GM11168 (cell line): ENCODE results near the gene CAMTA1.
"Not testable (repeated sequence)": the region's sequence is repeated elsewhere in the genome, so short reads cannot be mapped to it uniquely, and the experiment has no call there.

Source experiments
- in situ Hi-C: fragments of 300-500 bp; cut with MboI; formaldehyde crosslinking; loops from one replicate; pipeline ENCODE4 v1.12.0; 2022; ENCODE audit warnings: low sequenced_read_pairs; ENCODE audit not compliant: unreplicated experiment

CAMTA1 gene

DNA sequence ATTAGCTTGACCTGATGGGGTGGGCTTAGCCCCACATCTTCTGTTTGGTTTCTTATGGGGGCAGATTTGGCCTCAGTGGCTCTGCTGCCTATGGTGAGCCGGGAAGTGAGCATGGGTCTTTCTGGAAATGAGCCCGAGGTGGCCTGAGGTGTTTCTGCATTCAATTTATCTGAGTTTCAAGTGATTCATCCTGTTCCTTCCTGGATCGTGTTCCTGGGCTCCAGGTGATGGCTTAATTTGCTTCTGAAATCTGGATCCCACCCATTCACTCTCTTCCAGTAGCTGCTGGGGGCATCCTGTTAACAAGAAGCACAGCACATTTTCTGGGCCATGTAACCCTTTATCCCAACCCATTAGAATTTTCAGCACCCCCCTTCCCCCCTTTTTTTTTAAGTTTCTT lies 324.6 kb downstream of the CAMTA1 start:
- in situ Hi-C loops = no loop called here

DNA sequence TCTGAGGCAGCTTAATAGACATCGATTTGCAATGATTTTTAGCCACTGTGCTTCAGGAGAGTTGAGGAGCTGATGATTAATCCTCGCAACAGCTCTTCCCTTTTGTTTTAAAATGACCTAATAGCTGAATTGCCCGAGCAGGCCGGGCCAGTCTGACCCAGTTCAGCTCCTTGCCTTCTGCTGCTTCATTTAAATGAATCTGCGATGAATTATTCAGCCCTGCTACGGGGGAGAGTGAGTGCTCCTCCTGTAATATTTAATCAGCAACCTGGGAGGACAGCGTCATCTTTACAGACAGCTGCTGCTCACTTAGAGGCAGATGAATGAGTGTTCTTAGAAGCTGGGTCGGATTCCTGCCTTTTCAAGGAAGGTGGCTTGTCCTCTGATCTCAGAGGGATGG lies 325.1 kb downstream of the CAMTA1 start:
- in situ Hi-C loops = no loop called here

DNA sequence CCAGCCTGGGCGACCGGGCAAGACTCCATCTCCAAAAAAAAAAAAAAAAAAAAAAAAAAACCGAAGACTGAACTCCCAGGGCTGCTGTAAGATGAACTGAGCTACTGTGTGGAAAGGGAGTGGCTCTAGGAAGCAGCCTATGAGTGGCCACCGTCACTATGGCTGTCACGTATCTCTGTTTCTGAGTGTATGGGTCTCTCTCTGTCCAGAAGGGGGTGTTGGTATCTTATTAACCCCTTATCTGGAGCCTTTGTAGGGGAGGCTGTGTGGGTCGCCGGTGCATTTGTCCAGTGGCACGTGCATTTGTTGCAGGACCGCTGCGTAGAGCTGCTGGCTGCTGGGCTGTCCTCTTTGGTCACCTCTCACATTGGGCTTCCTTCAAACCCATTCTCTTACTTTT lies 326.6 kb downstream of the CAMTA1 start:
- in situ Hi-C loops = no loop called here

DNA sequence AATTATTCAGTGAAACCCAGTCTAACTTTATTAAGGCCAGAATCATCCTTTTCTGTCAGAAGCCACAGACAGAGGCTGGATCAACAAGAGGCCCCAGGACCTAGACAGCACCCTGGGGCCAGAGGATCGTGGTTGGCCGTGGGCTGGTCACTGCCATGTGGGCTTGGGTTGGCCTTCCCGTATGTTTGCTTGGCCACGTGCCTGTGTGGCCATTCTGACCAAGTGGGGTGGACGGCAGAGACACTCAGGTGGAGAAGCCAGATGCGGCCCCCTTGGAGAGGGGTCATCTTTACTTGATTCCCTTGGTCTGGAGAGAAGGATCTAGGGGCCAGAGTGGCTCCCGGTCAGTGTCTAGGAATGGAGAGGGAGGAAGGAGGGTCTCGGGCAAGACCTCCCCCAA lies 327.9 kb downstream of the CAMTA1 start:
- in situ Hi-C loops = no loop called here

DNA sequence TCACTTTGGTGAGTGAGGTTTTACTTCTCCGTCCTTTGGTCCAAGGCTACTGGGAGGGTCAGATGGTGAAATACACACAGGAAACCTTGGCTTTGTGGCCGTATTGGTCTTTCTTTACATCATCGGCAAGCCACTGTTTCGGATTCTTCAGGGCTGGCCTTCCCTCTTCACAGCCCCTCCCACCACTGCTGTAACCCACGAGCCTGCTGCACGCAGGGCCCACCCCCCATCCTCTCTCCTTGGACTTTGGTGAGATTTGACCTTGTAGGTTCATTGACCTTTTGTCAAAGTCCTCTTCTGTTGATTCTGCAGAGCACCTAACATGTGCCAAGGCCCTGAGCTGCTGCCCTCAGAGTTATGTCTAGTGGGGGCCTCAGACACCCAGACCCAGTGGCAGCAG lies 328.6 kb downstream of the CAMTA1 start:
- in situ Hi-C loops = no loop called here

DNA sequence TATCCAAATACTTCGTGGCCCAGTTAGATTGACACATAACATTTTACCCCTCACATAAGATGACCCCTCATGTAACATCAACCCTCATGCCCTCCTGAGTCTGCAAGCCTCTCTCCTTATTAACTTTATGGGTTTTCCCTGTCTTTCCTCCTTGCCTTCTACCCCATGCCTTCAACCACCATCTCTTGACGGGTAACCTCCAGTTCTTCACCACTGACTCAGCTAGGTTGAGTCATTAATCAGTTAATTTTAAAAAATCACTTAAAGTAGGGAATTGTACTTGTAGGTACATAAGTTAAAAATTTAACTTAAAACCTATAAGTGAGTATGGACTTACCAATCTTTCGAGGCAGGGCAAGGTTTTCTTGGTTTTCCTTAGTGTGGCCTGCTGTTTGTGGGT lies 330.7 kb downstream of the CAMTA1 start:
- in situ Hi-C loops = no loop called here

DNA sequence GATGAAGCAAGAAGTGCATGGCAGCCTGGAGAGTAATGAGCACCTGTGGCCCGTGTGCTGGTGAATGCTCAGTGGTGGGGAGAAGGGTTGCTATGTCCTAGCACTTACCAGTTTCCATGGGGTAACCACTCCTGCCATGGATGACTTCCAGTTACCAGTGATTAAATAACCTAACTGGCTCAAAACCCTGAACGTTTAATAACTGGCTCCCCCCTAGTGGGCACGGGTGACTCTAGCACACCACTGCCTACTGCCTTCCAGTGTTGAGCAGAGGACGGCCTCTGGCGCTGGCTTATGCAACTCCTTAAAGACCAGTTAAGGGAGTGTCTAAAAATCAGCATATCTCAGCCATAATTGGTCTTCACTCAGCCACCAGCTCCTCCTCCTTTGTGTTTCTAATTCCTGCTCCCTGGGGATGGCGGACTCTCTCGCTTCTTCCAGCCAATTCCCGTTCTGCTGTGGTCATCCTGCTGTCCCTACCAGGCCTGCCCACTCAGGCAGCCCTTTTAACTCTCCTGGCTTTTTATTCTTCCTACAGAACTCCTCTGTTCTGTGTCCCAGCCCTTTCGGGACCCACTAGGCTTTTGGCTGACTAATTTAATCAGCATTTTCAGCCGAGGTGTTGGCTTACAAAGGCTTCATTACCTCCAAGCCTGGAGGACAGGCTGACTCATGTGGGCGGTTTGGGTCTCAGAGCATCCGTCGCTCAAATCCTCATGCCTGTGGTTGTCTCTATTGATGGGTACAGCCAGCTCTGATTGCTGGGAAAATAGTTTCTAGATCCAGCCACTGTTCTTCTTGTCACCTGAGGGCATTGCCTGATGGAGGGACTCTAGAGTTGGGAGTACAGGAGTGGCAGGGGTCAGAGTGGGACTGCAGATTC lies 332.4 kb downstream of the CAMTA1 start:
- in situ Hi-C loops = no loop called here

DNA sequence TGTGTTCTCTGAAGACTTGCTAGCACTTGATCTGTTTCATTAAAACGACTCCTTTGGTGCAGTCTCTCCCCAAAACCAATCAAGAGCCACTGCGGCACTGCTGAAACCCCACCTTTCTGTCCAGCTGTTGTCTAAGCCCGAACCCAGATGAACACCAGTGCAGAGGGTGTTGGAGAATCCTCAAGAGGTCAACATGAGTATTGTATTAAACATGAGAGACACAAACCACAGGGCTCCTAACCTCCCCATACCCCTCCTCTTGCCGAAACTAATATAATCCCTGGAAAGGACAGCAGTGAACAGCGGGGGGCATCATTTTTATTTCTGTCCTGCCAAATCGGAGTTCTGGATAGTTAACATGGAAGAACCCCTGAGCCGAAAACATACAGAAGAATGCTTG lies 333.9 kb downstream of the CAMTA1 start:
- in situ Hi-C loops = no loop called here

DNA sequence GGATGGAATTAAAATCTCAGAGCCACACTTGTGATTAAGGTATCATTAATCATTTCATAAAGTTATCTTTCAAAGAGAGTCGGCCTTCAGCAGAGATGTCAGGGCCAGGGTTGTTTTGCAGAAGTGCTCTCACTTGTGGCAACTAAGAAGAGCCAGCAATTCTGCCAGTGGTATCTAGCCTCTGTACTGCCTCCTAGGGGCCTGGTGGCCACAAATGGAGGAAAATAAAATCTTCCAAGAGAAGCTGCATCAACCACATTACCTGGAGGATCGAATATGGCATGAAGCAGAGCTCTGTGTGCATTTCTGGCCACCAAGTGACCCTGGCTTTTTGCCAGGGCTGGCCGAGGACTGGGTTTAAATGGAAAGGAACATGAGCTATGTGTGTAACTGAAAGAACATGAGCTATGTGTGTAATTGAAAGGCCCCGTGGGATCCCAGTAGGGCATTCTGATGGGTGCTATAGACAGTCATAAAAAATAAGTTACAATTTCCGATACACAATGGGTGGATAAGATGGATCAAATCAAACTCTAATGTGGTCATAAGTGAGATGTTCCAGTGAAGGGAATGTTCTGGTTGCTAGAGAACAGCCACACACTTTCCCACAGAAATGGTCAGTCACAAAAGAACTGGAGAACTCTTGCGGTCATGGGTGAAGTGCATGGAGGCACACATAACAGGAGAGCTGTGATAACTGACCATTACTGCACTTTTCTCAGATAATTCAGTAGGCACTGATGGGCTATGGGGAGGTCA lies 335.8 kb downstream of the CAMTA1 start:
- in situ Hi-C loops = no loop called here

DNA sequence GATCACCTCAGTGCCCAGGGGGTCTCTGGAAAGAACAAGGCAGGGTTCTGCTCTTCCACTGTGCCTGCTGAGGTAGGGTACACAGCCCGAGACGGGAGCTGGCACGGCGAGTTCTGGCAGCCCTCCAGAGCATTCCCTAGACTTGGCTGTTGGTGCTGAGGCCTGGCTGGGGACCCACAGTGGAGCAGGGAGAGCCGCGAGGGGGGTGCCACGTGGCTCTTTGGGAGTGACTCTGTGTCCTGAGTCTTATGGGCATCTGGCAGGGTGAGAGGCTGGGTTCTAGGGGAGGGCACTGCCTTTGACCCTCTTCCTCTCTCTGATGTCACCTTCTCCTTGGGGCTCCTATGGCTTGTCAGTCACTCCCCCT lies 336.4 kb downstream of the CAMTA1 start:
- in situ Hi-C loops = no loop called here

DNA sequence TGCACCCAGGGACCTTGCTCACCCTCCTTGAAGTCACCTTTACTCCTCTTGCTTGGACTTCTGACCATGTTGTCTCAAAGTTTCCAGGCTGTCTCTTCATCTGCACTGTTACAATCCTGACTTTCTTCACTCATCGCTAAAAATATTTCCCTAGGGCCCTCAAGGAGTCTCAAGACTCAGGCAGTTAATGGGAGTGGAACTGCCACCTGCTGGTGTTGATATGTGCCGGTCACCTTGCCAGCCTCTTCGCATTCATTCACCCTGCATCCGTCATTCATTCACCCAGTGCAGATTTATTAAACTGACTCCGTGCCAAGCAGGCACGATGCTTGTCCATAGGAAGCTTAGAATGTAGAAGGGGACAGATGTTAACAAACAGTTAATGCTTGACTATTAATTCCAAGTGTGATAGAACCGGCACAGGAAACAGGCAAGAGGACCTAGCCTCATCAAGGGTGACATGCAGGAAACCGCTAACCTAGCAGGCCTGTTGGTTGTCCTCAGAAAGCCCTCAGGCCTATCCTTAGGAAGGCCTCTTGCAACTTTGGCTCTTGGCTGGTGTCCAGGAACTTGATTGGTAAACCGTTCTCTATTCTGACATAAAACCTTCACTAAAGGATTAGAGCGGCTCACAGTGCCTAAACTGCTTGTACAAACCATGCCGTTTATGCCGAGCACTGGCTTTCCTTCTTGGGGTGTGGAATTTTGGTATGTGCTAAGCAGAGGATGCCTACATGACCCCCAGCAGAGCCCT lies 342.2 kb downstream of the CAMTA1 start:
- in situ Hi-C loops = no loop called here

DNA sequence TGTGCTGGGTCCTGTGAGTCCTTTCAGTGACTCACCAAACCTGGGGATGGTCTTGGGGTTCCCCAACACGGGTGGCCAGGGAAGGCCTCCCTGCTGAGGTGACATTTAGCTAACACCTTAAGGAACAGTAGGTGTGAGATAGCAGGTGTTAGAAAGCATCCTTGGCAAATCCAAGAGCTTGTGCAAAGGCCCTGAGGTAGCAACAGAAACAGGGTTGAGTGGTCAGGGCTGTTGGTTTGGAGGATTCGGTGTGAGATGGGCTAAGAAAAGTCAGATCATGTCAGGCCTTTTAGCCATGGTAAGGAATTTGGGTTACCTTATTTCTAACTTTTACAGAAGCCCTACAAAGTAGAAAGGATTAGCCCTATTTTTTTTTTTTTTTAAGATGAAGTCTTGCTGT lies 343.0 kb downstream of the CAMTA1 start:
- in situ Hi-C loops = no loop called here

DNA sequence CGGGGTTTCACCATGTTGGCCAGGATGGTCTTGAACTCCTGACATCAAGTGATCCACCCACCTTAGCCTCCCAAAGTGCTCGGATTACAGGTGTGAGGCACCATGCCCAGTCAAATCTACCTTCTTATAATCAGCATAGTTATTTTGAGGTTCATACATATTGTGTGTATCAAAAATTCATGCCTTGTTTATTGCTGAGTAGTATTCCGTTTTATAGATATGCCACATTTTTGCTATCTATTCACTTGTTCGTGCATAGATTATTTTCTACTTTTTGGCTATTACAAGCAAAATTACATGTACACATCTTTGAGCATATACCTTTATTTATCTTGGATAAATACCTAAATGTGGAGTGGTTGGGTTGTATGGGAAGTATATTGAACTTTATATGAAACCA lies 344.9 kb downstream of the CAMTA1 start:
- in situ Hi-C loops = no loop called here

DNA sequence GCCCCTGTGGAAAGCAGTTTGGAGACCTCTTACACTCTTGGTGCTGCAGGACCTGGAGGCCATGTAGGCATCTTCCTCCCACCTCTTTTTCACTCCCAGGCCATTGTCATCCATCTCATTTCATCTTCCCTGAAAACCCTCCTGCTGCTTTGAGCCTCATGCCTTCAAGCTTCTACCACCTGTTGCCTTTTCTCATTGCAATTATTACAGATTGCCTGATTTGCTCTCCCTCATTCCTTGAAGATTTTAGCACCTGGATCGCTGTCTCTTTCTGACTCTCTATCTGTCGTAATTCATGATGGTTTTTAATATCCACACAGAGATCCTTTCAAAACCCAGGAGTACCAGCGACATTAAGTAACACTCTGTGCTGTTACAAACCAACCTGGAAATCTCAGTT lies 350.2 kb downstream of the CAMTA1 start:
- in situ Hi-C loops = no loop called here

DNA sequence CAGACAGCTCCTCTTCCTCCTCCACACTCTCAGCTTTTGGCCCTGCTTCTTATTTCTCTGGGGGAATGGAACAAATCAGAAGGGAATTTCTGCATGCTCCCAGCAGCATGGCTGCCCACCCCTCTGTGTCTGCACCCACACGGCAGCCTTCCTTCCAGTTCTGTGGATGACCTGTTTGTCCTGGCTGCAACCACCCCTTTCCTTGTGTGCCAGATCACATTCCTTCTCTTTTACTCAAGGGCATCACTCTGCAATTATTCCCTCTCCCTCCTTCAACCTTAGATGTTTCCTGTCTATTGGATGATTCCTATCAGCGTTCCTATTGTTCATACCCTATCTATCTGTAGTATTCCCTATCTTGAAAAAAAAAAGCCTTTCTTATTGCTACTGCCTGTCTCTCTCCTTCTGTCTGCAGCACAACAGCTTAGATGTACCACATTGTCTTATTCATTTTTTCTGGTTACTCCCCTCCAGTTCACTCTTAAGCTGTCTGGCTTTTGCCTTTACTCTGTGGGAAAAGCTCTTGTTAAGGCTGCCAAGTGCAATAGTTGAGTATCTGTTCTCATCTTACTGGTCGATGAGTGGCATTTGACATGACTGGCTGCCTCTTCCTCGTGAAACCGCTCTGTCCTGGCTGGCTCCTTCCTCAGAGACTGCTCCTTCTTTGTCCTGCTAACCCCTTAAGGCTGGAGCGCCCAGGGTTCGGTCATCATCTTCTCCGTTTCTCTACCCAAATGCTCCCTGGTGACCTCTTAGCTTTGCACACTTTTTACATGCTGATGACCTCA lies 351.1 kb downstream of the CAMTA1 start:
- in situ Hi-C loops = no loop called here

DNA sequence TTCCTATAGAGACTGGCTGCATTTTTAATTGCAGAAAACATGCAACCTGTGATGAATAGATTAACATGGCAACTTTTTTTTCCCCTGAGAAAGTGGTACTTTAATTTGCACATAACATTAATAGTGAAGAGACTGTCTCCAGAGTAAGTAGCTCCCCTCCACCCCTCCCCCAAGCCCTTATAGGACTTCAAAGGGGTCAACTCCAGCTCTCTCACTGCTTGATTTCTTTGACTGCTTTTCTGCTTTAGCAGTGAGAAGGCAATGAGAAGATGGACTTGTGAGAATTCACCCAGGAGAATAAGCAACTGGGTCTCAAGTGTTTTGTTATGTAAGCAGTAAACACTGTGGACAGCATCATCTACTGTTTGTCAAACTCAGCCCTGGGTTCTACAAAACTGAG lies 355.0 kb downstream of the CAMTA1 start:
- in situ Hi-C loops = no loop called here

DNA sequence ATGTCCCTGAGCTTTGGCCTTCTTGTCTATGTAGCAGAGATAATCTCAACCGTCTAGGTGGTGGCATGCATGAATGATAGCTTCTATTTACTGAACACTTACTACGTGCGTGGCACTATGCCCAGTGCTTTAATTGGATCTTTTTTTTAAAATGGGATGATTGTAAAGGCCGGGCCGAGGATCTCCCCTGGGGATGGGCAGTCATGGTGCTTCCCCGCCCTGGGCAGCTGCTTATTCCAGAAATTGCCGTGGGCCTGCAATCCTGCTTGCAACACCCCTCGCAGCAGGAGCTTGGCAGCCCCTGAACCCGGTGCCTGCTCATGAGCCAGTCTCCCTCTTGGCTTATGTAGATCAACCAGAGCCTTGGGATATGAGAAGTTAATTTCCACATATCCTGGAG lies 360.7 kb downstream of the CAMTA1 start:
- in situ Hi-C loops = no loop called here

DNA sequence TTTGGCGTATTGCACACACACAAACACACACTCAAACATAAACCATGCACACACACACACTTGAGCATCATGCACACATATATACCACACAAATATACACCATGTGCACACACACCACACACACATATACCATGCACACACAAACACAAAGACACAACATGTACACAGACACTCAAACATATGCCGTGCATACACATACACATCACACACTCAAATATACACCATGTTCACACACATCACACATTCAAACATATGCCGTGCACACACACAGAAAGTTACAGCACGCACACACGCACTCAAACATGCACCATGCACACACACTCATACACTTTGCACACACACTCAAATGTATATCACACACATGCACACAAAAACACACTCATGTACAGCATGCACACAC lies 361.5 kb downstream of the CAMTA1 start:
- in situ Hi-C loops = no loop called here

DNA sequence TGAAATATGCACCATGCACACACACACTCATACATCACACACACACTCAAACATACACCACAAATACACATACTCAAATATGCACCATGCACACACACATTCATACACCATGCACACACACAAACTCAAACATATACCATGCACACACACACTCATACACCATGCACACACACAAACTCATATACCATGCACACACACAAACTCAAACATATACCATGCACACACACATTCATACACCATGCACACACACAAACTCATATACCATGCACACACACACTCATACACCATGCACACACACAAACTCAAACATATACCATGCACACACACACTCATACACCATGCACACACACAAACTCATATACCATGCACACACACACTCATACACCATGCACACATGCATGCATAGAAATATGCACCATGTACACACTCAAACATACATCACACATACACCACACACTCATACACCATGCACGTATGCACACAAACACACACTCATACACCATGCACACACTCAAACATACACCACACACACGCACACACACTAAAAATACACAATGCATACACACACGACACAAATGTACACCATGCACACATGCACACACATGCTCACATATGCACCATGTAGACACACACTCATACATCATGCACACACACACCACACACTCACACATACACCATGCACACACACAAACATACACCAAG lies 362.5 kb downstream of the CAMTA1 start:
- in situ Hi-C loops = not testable (repeated sequence)
